ENCODE measurements around the gene ETV3L.

ETV3L gene

DNA sequence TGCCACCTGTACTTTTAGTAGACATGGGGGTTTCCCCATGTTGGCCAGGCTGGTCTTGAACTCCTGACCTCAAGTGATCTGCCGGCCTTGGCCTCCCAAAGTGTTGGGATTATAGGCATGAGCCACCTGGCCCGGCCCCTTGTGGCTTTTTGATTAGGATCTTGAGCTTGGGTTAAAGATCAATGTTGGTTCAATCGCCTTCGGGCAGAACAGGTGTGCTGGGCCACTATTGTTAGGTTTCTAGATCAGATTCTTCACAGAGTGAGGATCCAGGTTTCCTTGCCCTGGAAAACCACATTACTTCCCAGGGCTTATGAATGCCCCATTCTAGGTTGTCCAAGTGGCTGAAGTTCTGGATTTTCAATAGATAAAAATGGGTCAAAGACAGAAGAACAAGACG is 32.5 kb upstream of the ETV3L start:
- DNase-seq (ENCODE audit: low read depth in 2 of 2): no peak

DNA sequence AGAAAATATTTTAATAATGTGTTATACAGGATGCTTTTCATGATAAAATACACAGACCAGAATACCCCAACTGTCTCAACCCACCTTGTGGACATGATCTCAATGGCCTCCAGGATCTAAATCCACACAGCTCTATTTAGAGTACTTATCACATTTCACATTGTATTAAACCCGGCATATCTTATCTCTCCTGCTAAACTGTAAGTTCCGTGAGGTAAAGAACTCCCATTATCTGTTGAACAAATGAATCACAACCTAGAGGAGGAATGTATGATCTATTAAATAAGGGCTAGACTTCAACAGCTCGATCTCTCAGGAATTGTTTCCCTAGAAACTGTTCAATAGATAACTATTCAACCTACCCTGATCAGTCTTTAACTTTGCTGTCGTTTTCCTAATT is 31.7 kb upstream of the ETV3L start:
- DNase-seq (ENCODE audit: low read depth in 2 of 2): no peak

DNA sequence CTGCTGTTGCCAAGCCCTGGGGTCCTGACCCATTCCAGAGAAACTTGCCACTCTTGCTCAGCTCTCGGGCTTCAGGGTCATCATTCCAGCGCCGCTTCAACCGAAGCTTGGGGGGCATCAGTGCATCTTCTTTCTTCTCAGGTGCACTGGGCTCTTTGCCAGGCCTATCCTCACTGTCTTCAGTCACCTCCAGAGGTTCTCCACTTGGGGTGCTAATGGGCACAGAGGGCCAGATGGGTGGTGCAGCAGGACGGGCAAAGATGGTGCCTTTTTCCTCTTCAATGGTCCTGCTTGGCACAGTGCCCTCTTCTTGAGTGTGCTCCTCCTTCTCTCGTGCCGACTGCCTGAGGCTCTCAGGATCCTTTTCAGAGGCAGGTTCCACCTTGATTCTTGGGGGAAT is 25.2 kb upstream of the ETV3L start:
- DNase-seq (ENCODE audit: low read depth in 2 of 2): no peak

DNA sequence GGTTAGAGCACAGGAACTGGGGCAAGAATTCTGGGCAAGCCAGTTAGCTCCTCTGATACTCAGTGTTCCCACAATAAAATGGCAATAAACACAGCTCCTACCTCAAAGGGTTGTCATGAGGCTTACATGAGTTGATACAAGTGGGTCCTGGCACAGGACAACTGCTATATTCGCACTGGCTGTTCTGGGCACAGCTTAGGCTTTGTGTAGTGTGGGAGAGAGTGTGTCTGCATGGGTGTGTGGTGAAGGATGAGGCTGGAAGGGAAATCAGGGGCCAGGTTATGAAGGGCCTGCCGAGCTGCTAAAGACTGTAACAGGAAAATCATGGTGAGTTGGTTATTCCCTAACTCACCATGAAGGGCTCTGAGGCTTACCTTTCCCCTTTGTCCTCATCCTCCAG is 19.8 kb upstream of the ETV3L start:
- DNase-seq (ENCODE audit: low read depth in 2 of 2): no peak

DNA sequence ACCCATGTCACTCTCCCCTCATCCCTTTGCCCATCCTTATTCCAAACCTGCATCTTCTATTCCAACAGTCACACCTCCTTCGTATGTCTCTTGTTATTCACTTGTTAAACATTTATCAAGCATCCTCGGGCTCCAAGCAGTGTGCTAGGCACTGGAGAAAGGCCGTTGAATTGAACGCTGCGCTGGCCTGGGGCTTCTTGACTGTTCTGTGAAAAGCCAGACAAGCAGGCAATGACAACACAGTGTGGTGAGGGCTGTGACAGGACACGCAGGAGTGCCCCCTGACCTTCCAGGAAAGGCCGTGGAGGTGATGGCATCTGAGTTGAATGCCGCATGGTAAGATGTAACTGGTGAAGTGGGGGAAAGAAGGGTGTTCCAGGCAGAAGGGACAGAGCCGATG is 19.4 kb upstream of the ETV3L start:
- DNase-seq (ENCODE audit: low read depth in 2 of 2): no peak

DNA sequence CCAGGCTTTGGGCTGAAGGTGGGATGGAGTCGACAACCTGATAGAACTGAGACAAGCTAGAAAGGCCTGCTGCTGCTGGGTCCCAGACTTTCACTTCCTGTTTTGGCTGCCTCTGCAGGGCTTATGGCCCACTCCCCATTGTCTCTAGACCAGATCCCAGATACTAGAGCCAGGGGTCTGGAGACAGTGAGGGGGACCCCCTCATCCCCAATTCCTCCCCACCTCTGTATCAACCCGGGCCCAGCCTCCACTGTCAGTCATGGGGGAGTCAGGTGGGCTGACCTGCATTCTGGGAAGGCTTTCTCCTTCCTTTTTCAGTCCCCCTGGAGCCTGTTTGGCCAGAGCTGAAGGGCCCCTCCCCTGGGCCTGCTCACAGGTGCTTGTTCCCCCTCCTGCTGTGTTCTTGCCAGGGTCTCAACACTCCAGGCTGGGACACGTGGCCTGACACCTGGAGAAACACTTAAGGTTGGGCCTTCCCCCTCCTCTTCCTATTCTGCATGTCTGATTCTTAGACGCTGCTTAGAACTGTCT is 18.0 kb upstream of the ETV3L start:
- DNase-seq (ENCODE audit: low read depth in 2 of 2): no peak

DNA sequence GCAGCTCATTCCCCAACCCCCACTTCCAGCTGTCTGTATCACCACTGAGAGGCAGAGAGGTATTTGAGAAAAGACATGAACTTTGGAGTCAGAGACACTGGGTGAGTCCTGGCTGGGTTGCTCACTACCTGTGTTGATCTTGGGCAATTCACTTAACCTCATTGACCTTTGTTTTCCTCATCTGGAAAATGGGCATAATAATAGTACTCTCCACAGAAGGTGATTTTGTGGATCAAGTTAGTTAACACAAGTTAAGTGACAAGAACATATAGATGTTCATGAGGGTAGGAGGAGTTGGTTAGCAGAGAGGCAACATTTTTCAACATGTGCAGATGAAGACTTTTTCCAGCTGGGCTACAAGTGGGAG is 17.1 kb upstream of the ETV3L start:
- DNase-seq (ENCODE audit: low read depth in 2 of 2): no peak

DNA sequence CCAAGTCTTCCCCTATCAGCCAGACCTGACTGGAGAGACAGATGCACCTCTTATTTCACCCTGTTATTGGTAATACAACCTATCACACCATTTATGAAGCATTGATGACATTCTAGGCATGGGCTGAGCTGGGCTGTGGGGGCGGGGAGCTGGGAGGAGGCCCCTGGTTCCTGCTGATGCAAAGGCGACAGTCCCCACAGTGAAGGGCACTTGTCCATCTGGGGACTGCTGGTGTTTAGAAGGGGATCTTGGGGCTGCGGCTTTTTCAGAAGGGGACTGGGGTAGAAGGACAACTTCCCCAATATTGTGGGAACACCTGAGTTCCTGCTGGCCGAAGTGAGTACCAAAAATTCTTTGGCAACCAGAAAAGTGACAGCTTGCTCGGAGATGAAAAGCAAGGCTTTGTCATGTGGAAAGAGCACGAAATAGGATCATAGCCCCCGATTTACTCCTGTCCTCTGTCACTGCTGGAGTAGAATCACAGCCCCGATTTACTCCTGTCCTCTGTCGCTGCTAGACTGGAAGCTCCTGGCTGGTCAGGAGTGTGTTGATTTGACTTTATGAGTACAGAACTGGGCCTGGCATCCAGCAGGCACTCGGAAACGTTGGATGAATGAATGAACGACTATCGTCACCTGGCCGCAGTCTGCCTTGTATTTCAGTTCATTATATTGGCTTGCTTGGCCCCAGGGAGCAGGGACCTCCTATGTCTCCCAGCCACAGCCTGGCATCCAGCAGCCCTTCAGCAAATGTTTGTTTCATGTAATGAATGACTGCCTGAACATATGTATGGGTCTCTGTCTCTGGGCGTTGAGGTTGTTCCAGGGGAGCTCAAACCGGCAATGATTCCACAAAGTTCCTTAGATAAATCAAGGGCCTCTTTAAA is 16.5 kb upstream of the ETV3L start:
- no peak for DNase-seq (ENCODE audit: low read depth in 2 of 2)

DNA sequence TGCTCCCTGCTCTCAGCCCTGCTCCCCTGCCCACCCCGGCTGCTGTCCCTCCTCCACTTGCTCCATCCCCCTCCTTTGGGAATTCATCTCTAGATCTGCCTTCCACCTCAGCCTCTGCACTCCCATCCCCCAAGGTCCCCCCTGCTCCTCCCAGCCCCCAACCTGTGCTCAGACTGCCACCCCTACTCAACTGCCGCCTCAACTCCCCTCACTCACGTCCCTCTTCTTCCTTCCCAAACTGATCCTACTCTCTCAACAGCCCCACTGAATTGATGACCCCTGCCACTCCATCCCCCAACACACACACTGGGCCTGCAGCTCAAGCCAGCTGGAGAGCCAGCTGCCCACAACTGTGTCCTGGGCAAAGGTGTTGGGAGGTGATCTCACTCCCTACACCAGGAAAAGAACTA is 15.8 kb upstream of the ETV3L start:
- no peak for DNase-seq (ENCODE audit: low read depth in 2 of 2)

DNA sequence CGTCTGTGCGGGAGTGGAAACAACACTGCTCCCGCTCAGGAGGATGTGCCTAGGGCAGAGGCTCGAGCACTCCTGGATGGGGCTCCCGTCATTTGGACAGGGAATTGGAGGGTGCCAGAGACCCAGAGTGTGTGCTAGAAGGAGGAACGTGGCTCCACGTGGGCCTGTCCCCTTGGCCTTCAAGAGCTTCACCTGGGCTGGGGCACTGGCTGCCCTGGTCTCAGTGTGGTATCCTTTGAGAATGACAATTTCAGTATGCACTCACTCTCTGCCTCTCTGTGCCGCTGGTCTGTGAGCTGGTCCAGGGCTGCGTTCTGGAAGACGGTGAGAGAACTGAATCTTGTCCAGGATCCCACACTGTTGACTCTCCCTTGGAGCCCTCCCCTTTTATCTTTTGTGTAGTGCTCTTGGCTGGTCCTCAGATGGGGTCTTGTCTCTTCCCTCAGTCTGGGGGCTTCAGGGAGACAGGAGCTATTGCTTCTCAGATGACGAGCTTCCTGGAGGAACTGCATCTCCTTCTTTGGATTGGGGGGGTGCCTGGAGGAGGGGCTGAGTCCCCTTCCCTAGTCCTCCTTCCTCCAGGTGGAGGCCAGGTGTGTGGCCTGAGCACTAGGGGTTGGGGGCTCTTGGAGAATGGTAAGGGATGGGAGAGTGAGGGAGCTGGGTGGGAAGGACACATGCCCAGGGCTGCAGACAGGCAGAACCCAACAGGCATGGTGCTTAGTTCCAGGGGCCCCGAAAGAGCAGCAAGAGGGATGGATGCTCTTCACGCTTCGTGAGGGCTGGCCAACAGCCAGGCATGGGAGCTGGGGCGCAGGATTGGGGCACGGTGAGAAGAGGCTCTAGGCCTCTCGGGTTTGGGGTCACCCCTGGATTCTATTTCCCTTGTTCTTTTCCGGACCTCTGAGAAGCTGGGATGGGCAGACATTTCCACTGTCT is 14.8 kb upstream of the ETV3L start:
- DNase-seq (ENCODE audit: low read depth in 2 of 2): no peak

DNA sequence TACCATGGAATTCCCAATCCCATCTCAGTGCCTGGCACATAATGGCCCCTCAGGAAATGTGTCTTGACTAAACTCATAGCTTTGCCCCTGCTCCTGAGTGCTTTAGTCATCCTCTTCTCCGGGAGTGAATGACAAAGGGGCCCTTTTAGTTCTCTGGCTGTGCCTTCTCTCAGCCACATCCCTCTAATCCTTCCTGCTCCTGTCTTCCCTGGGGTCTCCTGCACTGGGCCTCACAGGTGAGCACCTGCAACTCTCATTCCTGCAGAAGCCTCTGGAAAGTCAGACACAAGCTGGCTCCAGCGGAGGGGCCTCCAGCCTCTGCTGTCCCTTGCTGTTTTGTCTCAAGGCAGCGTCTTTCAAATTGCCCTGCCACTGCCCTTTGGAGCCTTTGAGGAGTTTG is 14.0 kb upstream of the ETV3L start:
- DNase-seq (ENCODE audit: low read depth in 2 of 2): no peak

DNA sequence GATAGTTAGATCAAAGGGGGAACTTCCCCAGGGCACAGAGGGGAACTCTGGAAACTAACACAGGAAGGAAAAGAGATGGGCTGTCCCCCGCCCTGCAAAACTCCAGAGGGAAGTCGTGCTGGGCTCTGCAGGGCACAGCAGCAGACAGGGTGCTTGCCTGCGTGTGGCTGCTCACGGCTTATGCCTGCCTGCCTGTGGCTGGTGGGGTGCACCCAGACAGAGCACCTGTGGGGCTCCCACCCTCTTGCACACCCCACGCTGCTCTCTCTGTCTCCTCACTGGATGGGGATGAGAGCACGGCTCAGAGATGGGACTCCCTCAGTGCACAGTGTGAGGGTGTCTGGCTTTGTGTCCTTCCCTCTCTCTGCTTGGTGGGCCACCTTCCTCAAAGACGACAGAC is 13.5 kb upstream of the ETV3L start:
- DNase-seq (ENCODE audit: low read depth in 2 of 2): no peak

DNA sequence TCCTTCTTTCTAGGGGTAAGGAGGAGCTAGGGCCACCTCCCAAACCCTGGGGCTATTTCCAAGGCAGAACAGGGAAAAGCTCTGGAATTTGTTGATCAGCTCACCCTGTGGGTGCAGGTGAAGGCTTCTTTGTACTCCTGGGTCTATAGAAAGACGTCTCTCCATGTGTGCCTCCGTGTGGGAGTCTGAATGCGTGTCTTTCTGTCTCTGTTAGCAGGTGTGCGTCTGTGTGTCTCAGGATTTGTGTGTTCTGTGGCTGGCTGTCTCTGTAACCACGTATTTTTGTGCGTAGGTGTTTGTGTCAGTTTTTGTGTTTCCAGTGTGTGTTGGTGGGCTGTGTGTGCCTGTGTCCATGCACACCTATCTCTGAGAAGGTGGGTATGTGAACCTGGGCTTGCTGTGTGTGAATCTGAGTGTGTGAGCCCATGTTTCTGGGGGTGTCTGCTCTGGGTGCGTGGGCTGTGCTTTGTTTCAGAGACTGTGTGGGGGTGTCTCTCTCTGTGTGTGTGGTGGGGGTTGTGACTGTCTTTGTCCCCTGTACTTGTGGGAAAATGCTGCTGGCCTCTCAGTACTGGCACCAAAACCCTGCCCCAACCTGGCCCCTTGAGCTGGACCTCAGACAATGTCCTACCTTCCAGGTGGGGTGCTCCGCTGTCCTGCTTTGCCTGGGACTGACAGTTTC is 12.7 kb upstream of the ETV3L start:
- DNase-seq (ENCODE audit: low read depth in 2 of 2): no peak

DNA sequence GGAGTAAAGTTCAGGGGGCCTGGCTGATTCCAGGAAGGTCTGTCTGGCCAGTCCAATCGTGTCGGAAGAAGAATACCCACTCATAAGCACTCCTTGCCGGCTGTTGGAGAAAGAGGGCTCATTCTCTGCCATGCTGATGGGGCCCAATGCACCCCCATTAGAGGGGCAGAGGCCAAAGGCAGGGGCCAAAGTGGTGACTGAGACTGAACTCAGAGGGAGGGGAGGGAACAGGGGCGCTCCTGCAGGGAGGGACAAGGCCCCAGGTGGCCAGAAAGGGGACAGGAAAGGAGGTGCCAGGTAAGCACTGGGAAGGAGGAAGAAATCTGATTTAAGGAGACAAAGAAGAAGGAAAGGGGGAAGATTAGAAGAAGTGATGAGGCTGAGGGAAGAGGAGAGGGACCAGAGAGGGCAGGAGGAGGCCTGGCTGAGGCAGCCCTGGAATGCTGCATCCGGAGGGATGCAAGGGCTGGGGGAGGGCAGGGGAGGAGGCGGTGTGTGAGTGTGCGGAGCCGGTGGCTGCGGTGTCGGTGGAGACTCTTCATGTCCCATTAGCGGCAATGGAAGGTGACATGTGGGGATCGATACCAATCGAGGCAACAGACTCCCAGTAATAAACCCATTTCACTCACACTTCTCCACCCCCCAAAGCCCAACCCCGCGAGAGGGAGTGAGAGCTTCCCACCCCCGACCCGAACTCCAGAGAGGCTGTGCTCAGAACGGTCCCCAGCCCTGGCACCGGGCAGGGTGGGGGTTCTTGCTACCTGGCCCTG is 12.0 kb upstream of the ETV3L start:
- DNase-seq (ENCODE audit: low read depth in 2 of 2): no peak

DNA sequence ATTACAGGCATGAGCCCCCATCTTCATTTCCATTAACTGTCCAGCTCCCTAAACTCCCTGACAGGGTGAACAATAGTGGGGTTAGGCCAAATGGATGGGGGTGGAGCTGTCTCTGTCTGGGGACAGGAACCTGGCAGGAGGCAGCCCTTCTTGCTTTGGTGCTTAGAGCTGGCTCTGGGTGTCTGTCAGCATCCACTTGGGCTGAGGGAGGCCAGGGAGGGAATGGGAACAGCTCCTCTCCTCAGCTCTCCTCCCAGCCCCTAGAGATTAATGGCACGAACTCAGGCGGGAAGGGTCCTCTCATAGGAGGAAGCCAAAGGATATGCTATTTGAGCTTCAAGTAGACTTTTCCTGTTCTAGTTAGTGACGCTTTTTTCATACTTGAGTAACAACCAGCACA is 11.1 kb upstream of the ETV3L start:
- DNase-seq (ENCODE audit: low read depth in 2 of 2): no peak

DNA sequence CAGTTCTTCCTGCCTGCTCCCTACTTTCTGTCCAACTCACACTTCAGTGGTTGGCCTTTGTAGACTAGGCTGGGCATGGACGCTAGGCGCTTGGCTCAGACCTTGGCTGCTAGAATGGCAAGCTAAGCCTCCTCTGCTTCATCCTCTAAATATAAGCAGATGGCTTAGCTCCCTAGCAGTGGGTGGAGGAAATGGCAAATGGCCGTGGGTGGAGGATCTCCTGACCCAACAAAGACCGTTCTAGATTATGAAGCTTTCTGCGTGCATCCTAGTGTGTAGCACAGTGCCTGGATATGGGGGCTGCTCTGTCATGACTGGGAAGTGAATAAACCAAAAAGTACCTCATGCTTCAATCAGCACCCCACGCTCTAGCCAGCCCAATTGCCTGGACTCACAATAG is 10.4 kb upstream of the ETV3L start:
- no peak for DNase-seq (ENCODE audit: low read depth in 2 of 2)

DNA sequence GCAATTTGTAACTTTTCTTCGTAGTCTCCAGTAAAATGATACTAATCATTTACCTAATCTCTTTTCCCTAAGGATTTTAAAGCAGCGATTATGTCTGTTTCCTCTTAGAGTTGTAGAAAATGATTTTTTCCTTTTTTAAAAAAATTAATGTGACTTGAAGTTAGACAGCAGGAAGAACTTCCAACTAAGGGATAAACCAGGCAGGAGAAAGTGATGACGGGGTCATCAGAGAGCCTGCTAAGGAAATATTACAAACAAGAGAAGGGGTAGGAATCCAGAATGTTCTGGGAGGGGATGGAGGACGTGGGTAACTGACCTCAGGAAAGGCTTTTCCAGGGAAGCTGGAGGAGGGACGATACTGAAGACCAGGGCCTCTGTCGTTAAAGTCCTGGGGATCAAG is 8.8 kb upstream of the ETV3L start:
- DNase-seq (ENCODE audit: low read depth in 2 of 2): no peak

DNA sequence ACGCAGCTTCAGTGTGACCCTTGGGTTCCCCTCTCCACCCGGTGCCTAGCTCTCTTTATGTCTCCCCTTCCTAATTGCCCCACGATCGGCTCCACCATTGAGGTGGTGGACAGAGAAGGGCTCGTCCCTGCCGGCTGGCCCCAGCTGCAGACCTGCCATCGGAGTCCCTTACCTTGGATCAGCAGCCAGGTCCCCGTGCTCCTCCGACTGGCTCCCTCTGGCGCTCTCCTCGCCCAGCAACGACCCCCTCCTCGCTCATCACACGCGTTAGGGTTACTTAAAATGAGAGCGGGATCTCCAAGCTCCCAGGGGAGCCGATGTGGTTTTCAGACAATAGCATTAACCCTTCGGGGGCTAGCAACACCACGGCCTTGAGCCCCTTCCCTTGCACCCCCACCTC is 8.1 kb upstream of the ETV3L start:
- DNase-seq (ENCODE audit: low read depth in 2 of 2): no peak

DNA sequence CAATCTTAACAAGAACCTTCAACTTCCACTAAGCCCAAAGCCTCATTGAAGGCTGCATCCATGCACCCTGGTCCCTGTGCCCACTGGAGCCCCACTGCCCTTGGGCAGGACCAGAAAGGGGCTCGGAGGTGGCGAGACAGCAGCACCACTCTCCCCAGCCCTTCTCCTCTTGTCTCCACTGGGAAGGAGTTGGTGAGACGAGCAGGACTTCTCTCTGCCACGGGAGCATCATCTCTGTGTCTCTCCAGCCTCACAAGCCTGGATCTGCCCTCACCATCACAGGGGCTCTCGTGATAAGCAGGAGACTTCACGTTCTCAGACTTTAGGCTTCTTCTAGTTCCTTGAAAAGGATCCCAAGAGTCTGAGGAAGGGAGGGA is 7.2 kb upstream of the ETV3L start:
- DNase-seq (ENCODE audit: low read depth in 2 of 2): no peak

DNA sequence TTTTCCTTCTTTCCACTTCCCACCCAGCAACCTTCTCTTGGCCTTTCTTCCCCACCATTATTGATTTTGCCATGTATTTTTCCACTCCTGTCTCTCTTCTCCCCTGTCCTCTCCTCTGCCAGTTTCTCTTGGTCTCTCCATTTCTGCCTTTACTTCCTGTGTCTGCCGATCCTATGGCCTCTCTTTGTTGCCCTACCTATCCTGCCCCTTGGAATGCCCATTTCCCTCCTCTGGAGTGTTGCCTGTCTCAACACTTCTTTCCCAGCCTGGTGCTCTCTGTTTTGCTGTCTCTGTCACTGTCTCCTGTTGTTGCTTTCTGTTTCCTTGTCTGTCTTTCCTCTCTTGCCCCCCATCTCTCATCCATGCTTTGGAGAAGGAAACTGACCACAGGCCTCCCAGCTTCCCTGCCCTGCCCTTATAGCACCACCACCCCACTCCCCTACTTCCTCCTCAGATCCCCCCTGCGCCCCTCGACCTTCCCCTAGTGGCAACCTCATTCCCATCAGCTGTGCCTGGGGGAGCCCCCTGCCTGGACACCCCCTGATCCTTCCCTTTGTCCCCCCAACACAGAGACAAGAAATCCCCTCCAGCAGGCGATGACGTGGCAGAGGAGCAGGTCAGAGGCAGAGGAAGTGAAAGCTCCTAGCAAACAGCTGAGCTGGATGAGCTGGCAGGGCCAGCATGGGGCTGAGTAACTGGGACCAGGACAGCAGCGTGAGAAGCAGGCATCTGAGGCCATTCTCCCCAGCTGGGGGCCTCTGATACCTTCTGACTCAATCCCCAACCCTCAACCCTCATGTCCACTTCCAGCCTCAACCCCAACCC is 6.6 kb upstream of the ETV3L start:
- no peak for DNase-seq (ENCODE audit: low read depth in 2 of 2)
